Esophagus squamous epithelium (tissue), 5 donors: ENCODE measurements around the gene GLB1L3. TPM values are rescaled to one million over a fixed set of nuclear protein-coding genes. Genes with fewer than 3 reads are reported as not detected.

Experiments
- DNase-seq: peaks from one replicate; lab custom pipeline; 2025; lab: John Stamatoyannopoulos, UW
- H3K27ac ChIP-seq, 4 donors: fragments of 200-600 bp; sonication (generic); one replicate each; pipeline ENCODE4 v1.5.1; 2016 to 2019; ENCODE audit warnings: mild to moderate bottlenecking in 1 of 4
- H3K27me3 ChIP-seq, 4 donors: fragments of 200-600 bp; sonication (generic); 1 replicate in 3 of 4; 2 replicates in 1 of 4; pipeline versions ENCODE4 v1.5.1 to v1.6.0; 2017 to 2021; ENCODE audit warnings: antibody characterized with exemption in 1 of 4
- H3K36me3 ChIP-seq, 3 donors: fragments of 200-600 bp; sonication (generic); one replicate each; pipeline ENCODE4 v1.5.1; 2016 to 2019
- H3K4me1 ChIP-seq, 3 donors: fragments of 200-600 bp; sonication (generic); one replicate each; pipeline ENCODE4 v1.5.1; 2017 to 2019
- H3K4me3 ChIP-seq, 4 donors: fragments of 200-600 bp; sonication (generic); 1 replicate in 3 of 4; 2 replicates in 1 of 4; pipeline ENCODE4 v1.5.1; 2016 to 2019; ENCODE audit warnings: mild to moderate bottlenecking in 2 of 4, moderate library complexity in 1 of 4
- H3K9me3 ChIP-seq, 3 donors: fragments of 200-600 bp; sonication (generic); one replicate each; pipeline ENCODE4 v1.5.1; 2016 to 2019
- POLR2A ChIP-seq, 4 donors: fragments of 450-650 bp; IDR thresholded peaks; one replicate each; pipeline ENCODE4 v1.6.1; 2017; ENCODE audit warnings: antibody characterized with exemption in 4 of 4, mild to moderate bottlenecking in 4 of 4, moderate library complexity in 3 of 4
- WGBS, 2 donors: methylation state at CpG; one replicate each; pipeline ENCODE4 v1.1.5; 2018; 5-methylcytosine and 5-hydroxymethylcytosine counted together
- intact Hi-C: fragments of 100-400 bp; cut with DNase I; formaldehyde crosslinking; loops from one replicate; pipeline ENCODE4 v1.15.0; 2022
- total RNA-seq, 4 donors: library from RNA; depleted of rRNA; stranded (reverse); fragments of >200 nt; gene quantifications; one replicate each; pipeline ENCODE4 v1.1.0, GENCODE V29; 2016
- TF ChIP-seq, protein P1 (sequence below), 6 experiments: fragments of 450-650 bp in 4 of 6; fragments of 200-600 bp in 2 of 6; sonication (generic) in 2 of 6; IDR thresholded peaks; one replicate each; pipeline ENCODE4 v1.5.1; 2016 to 2019; ENCODE audit warnings: antibody characterized with exemption in 6 of 6, mild to moderate bottlenecking in 4 of 6, moderate library complexity in 4 of 6
- donor health status: DM: yes; HTN: yes; CAD: no.

Gene GLB1L3
- total RNA-seq, 4 donors from 2014 or later = under 0.01 TPM; not detected in 3

DNA sequence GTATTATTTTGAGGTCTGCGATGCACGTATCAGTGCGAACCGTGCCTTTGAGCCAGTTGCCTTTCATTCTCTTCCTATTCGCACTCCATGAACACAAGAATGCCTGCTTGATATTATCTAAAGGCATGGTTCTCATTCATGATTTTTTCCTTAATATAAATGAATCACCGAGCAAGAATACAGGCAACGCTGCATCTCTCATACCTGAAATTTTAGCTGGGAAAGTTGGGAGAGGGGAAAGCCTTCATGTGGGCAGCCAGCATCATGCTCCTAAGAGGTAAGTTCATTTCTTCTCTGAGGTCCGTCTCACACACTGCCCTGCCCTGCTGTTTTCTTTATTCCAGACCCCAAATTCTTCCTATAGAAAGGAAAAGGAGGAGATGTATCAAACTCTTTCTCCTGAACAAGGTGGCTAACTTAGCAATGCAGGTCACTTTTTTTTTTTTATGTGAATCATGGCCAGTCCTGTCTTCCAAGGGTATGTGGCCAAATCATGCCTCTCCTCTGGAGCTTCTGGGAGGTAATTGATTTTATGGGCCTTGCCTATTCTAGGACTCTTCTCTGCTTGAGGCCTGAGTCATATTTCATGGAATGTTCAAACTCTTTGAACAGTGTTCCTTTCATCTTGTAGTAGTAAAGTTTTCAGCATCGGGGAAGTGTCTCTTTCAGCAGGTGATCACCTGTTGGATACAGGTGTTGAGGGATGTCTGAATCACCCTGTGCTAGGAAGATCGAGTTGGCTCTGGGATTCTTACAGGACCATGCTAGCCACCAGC, 58.8 kb downstream of the GLB1L3 start:
- no peak for DNase-seq
- 90 to 91% methylated on average over 9 to 10 of the region's 10 CpGs for WGBS, 2 donors
- Histone ChIP-seq H3K27me3 (peaks cover 0 to 27% (median 0%) of the 10 kb centered on the region in 4 donors), H3K4me1 (peaks cover 7 to 26% (median 11%) of the 10 kb centered on the region in 3 donors), H3K36me3 (no peaks in the 10 kb centered on the region), H3K9me3 (no peaks in the 10 kb centered on the region), H3K4me3 (no peak overlapping the region), H3K27ac (no peak overlapping the region)
- intact Hi-C loops = no loop called here
- no peak for TF ChIP-seq POLR2A (IDR thresholded peaks at IDR 0.05)
- TF ChIP-seq, protein P1, sequence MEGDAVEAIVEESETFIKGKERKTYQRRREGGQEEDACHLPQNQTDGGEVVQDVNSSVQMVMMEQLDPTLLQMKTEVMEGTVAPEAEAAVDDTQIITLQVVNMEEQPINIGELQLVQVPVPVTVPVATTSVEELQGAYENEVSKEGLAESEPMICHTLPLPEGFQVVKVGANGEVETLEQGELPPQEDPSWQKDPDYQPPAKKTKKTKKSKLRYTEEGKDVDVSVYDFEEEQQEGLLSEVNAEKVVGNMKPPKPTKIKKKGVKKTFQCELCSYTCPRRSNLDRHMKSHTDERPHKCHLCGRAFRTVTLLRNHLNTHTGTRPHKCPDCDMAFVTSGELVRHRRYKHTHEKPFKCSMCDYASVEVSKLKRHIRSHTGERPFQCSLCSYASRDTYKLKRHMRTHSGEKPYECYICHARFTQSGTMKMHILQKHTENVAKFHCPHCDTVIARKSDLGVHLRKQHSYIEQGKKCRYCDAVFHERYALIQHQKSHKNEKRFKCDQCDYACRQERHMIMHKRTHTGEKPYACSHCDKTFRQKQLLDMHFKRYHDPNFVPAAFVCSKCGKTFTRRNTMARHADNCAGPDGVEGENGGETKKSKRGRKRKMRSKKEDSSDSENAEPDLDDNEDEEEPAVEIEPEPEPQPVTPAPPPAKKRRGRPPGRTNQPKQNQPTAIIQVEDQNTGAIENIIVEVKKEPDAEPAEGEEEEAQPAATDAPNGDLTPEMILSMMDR (IDR thresholded peaks at IDR 0.05) = no peak

DNA sequence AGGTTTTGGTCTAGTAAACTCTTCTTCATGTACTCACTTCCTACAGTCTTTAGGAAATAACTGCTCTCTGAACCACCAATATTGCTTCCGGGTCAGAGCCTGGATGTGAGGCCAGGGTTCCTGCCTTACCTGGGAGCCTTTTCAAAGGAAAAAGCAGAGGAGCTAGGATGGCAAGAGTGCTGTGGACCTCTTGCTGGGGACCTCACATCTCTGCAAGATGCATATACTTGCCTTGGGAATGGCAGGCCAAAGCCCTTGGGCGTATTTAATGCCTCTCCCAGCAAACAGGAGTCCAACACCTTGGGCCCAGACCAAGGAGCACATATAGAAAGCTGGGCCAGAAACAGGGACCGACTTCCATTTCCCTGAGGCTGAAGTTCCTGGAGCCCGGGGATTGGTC, 60.9 kb downstream of the GLB1L3 start:
- Histone ChIP-seq H3K36me3 (no peaks in the 10 kb centered on the region), H3K27me3 (peaks cover 0 to 19% (median 0%) of the 10 kb centered on the region in 4 donors), H3K27ac (no peak overlapping the region), H3K4me3 (no peak overlapping the region), H3K4me1 (peaks cover 0 to 8% (median 7%) of the 10 kb centered on the region in 3 donors), H3K9me3 (no peaks in the 10 kb centered on the region)
- DNase-seq = no peak
- no peak for TF ChIP-seq POLR2A (IDR thresholded peaks at IDR 0.05)
- TF ChIP-seq, protein P1 (IDR thresholded peaks at IDR 0.05) = no peak
- intact Hi-C loops = no loop called here
- 79 to 100% methylated on average over 1 to 2 of the region's 4 CpGs for WGBS, 2 donors

DNA sequence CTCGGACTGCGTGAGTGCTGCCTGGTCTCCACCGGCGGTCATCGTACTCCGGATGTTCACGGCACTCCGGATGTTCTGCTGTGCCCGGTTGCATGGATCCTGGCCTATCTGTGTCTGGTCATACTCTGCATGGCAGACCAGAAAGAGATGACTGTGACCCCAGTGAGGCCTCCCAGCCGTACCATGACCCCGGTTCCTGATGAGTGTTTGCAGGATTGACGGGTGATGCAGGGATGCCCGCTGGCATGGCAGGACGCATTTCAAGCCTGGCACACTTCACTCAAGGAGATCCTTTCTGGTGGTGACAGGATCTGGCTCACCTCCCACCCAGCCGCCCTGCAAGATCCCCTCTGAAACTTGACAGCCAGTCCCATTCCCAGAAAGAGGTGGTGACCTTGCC, 61.9 kb downstream of the GLB1L3 start:
- DNase-seq = no peak
- WGBS, 2 donors = 89 to 100% methylated on average over 9 to 11 of the region's 15 CpGs
- no peak overlapping the region for H3K4me3 ChIP-seq
- H3K4me1 ChIP-seq = no peaks in the 10 kb centered on the region
- no peaks in the 10 kb centered on the region for H3K9me3 ChIP-seq
- intact Hi-C loops = no loop called here
- TF ChIP-seq POLR2A (IDR thresholded peaks at IDR 0.05) = no peak
- TF ChIP-seq, protein P1 (IDR thresholded peaks at IDR 0.05) = no peak
- H3K36me3 ChIP-seq = no peaks in the 10 kb centered on the region
- peaks cover 0 to 11% (median 0%) of the 10 kb centered on the region in 4 donors for H3K27me3 ChIP-seq
- H3K27ac ChIP-seq = no peak overlapping the region

DNA sequence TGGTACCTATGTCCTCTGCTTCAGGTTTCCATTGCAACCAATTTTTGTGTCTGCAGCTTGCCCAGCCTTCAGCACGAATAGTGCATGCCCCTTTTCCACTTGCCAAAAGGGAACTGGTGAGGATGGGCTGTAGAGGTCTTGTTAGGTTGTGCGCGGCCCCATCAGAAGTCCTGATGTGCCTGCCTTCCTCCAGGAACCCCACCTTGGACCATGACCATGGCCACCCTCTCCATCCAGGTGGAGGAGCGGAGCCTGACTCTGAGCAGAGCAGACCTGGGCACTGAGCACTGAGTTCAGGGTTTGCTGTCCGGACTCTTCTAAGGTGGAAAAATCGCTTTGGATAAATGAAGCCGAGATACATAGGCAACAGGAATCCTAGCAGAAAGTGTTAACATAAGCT, 62.5 kb downstream of the GLB1L3 start:
- no peak overlapping the region for H3K27ac ChIP-seq
- H3K4me3 ChIP-seq = no peak overlapping the region
- no peaks in the 10 kb centered on the region for H3K36me3 ChIP-seq
- peaks cover 0 to 6% (median 0%) of the 10 kb centered on the region in 4 donors for H3K27me3 ChIP-seq
- WGBS, 2 donors = 93 to 94% methylated on average over 3 of the region's 7 CpGs
- no peaks in the 10 kb centered on the region for H3K4me1 ChIP-seq
- no peaks in the 10 kb centered on the region for H3K9me3 ChIP-seq
- intact Hi-C loops = no loop called here
- DNase-seq = no peak
- TF ChIP-seq, protein P1 (IDR thresholded peaks at IDR 0.05) = no peak
- TF ChIP-seq POLR2A (IDR thresholded peaks at IDR 0.05) = no peak

DNA sequence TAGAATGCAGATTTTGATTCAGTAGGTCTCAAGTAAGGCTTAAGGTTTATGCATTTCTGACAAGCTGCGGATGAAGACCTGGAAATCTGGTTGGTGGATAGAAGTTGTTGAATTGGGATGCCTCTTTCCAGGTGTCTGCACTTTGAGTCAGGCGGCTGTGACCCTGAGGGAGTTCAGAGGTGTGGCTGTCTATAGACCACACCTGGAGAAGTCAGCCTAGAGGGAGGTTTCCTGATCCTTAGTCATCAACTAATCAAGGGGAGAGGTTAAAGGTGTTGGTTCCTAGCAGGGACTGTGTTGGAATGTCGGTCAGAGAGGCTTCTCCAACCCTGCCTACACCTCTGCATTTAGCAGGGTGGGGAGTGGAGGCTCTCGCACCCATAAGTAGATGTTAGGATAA, 63.6 kb downstream of the GLB1L3 start:
- TF ChIP-seq, protein P1 (IDR thresholded peaks at IDR 0.05) = no peak
- no peak for TF ChIP-seq POLR2A (IDR thresholded peaks at IDR 0.05)
- intact Hi-C loops = no loop called here
- Histone ChIP-seq H3K4me3 (no peak overlapping the region), H3K36me3 (no peaks in the 10 kb centered on the region), H3K27ac (no peak overlapping the region), H3K4me1 (no peaks in the 10 kb centered on the region), H3K27me3 (peaks cover 0 to 8% (median 0%) of the 10 kb centered on the region in 4 donors), H3K9me3 (no peaks in the 10 kb centered on the region)
- 64 to 84% methylated on average over 4 of the region's 4 CpGs for WGBS, 2 donors
- DNase-seq = no peak
